ENCODE results near the gene KATNAL1. TPM values are rescaled to one million over a fixed set of nuclear protein-coding genes. Genes with fewer than 3 reads are reported as not detected.
A peak's percentile ranks its signal among the peaks of the same experiment; 100 is the strongest.

Gene KATNAL1
- total RNA-seq, 1 donor from 2014 or later: 42.0 TPM

DNA sequence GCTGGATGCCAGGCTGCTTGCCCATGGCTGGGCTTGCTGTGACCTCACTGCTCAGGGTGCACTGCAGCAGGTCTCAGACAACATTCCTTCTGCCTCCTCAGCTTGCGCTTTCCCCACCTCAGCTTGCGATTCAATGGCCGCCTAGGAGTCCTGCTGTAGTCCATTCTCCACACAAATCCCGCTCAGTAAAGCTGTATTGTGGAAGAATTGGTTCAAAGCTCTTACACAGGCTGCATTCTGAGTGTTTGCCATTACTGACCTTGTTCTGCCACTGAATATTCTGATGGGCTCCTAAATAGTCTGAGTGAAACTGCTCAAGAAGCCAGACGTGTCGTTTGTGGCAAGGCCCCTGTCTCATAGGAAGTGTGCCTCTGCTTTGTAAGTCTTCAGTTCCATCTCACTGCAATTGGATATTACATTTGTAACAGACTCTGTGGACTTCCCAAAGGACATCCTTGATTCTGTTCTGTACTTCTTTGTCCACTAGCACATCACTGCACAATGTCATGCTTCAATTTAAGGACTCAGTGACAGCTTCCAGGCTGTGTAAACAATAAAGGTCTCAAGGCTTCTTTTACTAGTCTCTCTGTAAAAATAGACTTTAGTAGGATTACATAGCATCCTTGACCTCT, 49.8 kb downstream of the KATNAL1 start:
- peak; percentile 37 for FAIRE-seq
- H3K27ac ChIP-seq (ENCODE audit: low read depth, low read length): no peak overlapping the region

GRCh38 chr13:30256713-30257467, 50.5 kb downstream of the KATNAL1 start:
- no peak overlapping the region for H3K27ac ChIP-seq (ENCODE audit: low read depth, low read length)
- no peaks in the 10 kb centered on the region for H3K79me2 ChIP-seq (ENCODE audit: insufficient read depth, low read length)

More for the DNA sequence above, 49.8 kb downstream of the KATNAL1 start:
- Histone ChIP-seq H3K79me2 (ENCODE audit: insufficient read depth, low read length) (no peaks in the 10 kb centered on the region), H3K9ac (ENCODE audit: low read length) (peak overlapping the region; percentile 9), H3K4me3 (ENCODE audit: insufficient read depth, low read depth, low read length) (no peak overlapping the region), H3K9me3 (ENCODE audit: insufficient read depth, low read depth, low read length) (no peaks in the 10 kb centered on the region), H3K4me2 (ENCODE audit: low read length) (peak overlapping the region; percentile 38), H3K36me3 (ENCODE audit: insufficient read depth, low read length) (peaks cover 8% of the 10 kb centered on the region), H3K4me1 (ENCODE audit: insufficient read depth, low read length) (peaks cover 8% of the 10 kb centered on the region), H2AFZ (ENCODE audit: low read depth, low read length) (no peak overlapping the region), H4K20me1 (ENCODE audit: insufficient read depth, low read length) (peaks cover 9% of the 10 kb centered on the region), H3K27me3 (ENCODE audit: insufficient read depth, low read length) (no peaks in the 10 kb centered on the region)
- Mint-ChIP-seq H3K36me3 (ENCODE audit: low read depth, unreplicated experiment) (peaks cover 7% of the 10 kb centered on the region), H3K27me3 (ENCODE audit: low read depth, unreplicated experiment) (no peaks in the 10 kb centered on the region), H3K27ac (ENCODE audit: unreplicated experiment) (peak overlapping the region; percentile 72), H3K4me3 (ENCODE audit: unreplicated experiment) (no peak overlapping the region), H3K9me3 (ENCODE audit: unreplicated experiment) (peaks cover 3% of the 10 kb centered on the region), H3K4me1 (ENCODE audit: low read depth, unreplicated experiment) (peaks cover 19% of the 10 kb centered on the region)
- DNase-seq (ENCODE audit: low read depth): peak; percentile 27
- TF ChIP-seq EZH2 (IDR thresholded peaks at IDR 0.05; ENCODE audit: insufficient read depth, low read length): no peak
- no peak for TF ChIP-seq CTCF (IDR thresholded peaks at IDR 0.05; ENCODE audit: insufficient read depth, low read depth, low read length)

More at GRCh38 chr13:30256713-30257467, 50.5 kb downstream of the KATNAL1 start:
- TF ChIP-seq CTCF (IDR thresholded peaks at IDR 0.05; ENCODE audit: insufficient read depth, low read depth, low read length): no peak
- TF ChIP-seq EZH2 (IDR thresholded peaks at IDR 0.05; ENCODE audit: insufficient read depth, low read length): no peak
- Mint-ChIP-seq H3K27ac (ENCODE audit: unreplicated experiment) (peak overlapping the region; percentile 72), H3K4me1 (ENCODE audit: low read depth, unreplicated experiment) (peaks cover 19% of the 10 kb centered on the region), H3K36me3 (ENCODE audit: low read depth, unreplicated experiment) (peaks cover 7% of the 10 kb centered on the region), H3K4me3 (ENCODE audit: unreplicated experiment) (no peak overlapping the region), H3K9me3 (ENCODE audit: unreplicated experiment) (peaks cover 3% of the 10 kb centered on the region), H3K27me3 (ENCODE audit: low read depth, unreplicated experiment) (no peaks in the 10 kb centered on the region)
- H2AFZ ChIP-seq (ENCODE audit: low read depth, low read length): no peak overlapping the region
- peak overlapping the region; percentile 9 for H3K9ac ChIP-seq (ENCODE audit: low read length)
- DNase-seq (ENCODE audit: low read depth) (no peak), FAIRE-seq (no peak)
- H3K4me1 ChIP-seq (ENCODE audit: insufficient read depth, low read length): peaks cover 8% of the 10 kb centered on the region
- H3K9me3 ChIP-seq (ENCODE audit: insufficient read depth, low read depth, low read length): no peaks in the 10 kb centered on the region
- H3K27me3 ChIP-seq (ENCODE audit: insufficient read depth, low read length): no peaks in the 10 kb centered on the region
- peaks cover 8% of the 10 kb centered on the region for H3K36me3 ChIP-seq (ENCODE audit: insufficient read depth, low read length)
- H3K4me2 ChIP-seq (ENCODE audit: low read length): peak overlapping the region; percentile 38
- H4K20me1 ChIP-seq (ENCODE audit: insufficient read depth, low read length): peaks cover 10% of the 10 kb centered on the region
- no peak overlapping the region for H3K4me3 ChIP-seq (ENCODE audit: insufficient read depth, low read depth, low read length)
